GM12878 (cell line): ENCODE data around the gene NEK7.

ENCODE experiments used
- EGR1 ChIP-seq, 2 experiments: IDR thresholded peaks; 1 replicate in 1 of 2; 2 replicates in 1 of 2; pipeline ENCODE4 v1.6.1; 2011 to 2012; ENCODE audit warnings: low read depth in 2 of 2, low read length in 2 of 2, borderline replicate concordance in 1 of 2, mild to moderate bottlenecking in 1 of 2, moderate library complexity in 1 of 2
- ESRRA ChIP-seq: IDR thresholded peaks from 2 replicates; pipeline ENCODE4 v1.6.1; 2012; ENCODE audit warnings: mild to moderate bottlenecking, low read length, improper control_type of control experiment
- RAD21 ChIP-seq: IDR thresholded peaks from 2 replicates; pipeline ENCODE4 v1.6.1; 2011; ENCODE audit warnings: mild to moderate bottlenecking, low read depth, low read length, moderate library complexity; ENCODE audit not compliant: insufficient read depth
- RCOR1 ChIP-seq: conservative IDR thresholded peaks from 2 replicates; pipeline ENCODE4 v1.6.1; 2012; ENCODE audit warnings: low read depth, low read length, improper control_type of control experiment
- SP1 ChIP-seq: IDR thresholded peaks from one replicate; pipeline ENCODE4 v1.6.1; 2011; ENCODE audit warnings: low read depth, low read length
- YY1 ChIP-seq: IDR thresholded peaks from 2 replicates; pipeline ENCODE4 v1.6.1; 2011; ENCODE audit warnings: low read depth, mild to moderate bottlenecking, low read length
- ZNF384 ChIP-seq: IDR thresholded peaks from 2 replicates; pipeline ENCODE4 v1.6.1; 2012; ENCODE audit warnings: low read depth, mild to moderate bottlenecking, low read length, improper control_type of control experiment, borderline replicate concordance
- TF ChIP-seq, protein P1 (sequence below), 3 experiments: IDR thresholded peaks in 2 of 3; conservative IDR thresholded peaks in 1 of 3; 2 replicates each; pipeline ENCODE4 v1.5.1; 2011; ENCODE audit warnings: low read depth in 3 of 3, low read length in 3 of 3, mild to moderate bottlenecking in 3 of 3, control low read depth in 2 of 3, moderate library complexity in 2 of 3, inconsistent platforms in 1 of 3, mixed read lengths in 1 of 3; ENCODE audit not compliant: control insufficient read depth in 2 of 3, insufficient read depth in 1 of 3; ENCODE audit errors: extremely low read depth in 1 of 3
- TF ChIP-seq, protein P2 (sequence below): IDR thresholded peaks from 2 replicates; pipeline ENCODE4 v1.6.1; 2012; ENCODE audit warnings: low read depth, low read length, improper control_type of control experiment
- TF ChIP-seq, protein P3 (sequence below): fragments of 450-650 bp; formaldehyde crosslinking; IDR thresholded peaks from 2 replicates; pipeline ENCODE4 v1.4.0; 2020; ENCODE audit warnings: mild to moderate bottlenecking, moderate library complexity
- TF ChIP-seq, protein P4 (sequence below): IDR thresholded peaks from 2 replicates; pipeline ENCODE4 v1.6.1; 2011; ENCODE audit warnings: low read depth, low read length, improper control_type of control experiment, borderline replicate concordance
- TF ChIP-seq, protein P5 (sequence below): IDR thresholded peaks from 2 replicates; pipeline ENCODE4 v1.6.1; 2011; ENCODE audit warnings: mild to moderate bottlenecking, low read depth, low read length, moderate library complexity; ENCODE audit not compliant: insufficient replicate concordance

DNA sequence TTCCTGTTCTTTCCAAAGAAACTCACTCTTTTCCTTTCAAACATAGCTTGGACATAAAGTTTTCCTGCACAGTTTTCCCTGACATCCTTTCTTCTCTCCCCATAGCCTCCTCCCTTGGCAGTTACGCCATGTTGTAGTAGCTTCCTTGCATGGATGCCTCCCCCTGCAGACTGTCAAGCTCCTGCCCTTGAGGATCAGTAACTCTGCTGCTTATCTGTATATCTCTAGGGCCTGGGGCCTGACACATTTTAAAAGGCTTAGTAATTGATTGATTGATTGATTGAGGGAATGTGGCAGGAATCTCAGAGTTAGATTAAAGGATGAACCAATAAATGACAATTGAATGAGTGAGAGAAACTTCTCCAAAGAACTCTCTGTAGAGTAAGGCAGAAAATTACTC, 143.7 kb downstream of the NEK7 start:
- TF ChIP-seq EGR1 (IDR thresholded peaks at IDR 0.05; ENCODE audit: borderline replicate concordance in 1 of 2, low read depth in 2 of 2, low read length in 2 of 2) (no peak), SP1 (no peak), YY1 (no peak), RCOR1 (no peak), ESRRA (no peak), ZNF384 (no peak), RAD21 (no peak)
- TF ChIP-seq, protein P1, sequence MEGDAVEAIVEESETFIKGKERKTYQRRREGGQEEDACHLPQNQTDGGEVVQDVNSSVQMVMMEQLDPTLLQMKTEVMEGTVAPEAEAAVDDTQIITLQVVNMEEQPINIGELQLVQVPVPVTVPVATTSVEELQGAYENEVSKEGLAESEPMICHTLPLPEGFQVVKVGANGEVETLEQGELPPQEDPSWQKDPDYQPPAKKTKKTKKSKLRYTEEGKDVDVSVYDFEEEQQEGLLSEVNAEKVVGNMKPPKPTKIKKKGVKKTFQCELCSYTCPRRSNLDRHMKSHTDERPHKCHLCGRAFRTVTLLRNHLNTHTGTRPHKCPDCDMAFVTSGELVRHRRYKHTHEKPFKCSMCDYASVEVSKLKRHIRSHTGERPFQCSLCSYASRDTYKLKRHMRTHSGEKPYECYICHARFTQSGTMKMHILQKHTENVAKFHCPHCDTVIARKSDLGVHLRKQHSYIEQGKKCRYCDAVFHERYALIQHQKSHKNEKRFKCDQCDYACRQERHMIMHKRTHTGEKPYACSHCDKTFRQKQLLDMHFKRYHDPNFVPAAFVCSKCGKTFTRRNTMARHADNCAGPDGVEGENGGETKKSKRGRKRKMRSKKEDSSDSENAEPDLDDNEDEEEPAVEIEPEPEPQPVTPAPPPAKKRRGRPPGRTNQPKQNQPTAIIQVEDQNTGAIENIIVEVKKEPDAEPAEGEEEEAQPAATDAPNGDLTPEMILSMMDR (IDR thresholded peaks at IDR 0.05 in 2 of 3, conservative IDR thresholded peaks at IDR 0.05 in 1 of 3; ENCODE audit: control insufficient read depth in 2 of 3, extremely low read depth in 1 of 3, insufficient read depth in 1 of 3, low read depth in 3 of 3, low read length in 3 of 3) = no peak
- TF ChIP-seq, protein P2, sequence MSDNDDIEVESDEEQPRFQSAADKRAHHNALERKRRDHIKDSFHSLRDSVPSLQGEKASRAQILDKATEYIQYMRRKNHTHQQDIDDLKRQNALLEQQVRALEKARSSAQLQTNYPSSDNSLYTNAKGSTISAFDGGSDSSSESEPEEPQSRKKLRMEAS = no peak
- TF ChIP-seq, protein P3, sequence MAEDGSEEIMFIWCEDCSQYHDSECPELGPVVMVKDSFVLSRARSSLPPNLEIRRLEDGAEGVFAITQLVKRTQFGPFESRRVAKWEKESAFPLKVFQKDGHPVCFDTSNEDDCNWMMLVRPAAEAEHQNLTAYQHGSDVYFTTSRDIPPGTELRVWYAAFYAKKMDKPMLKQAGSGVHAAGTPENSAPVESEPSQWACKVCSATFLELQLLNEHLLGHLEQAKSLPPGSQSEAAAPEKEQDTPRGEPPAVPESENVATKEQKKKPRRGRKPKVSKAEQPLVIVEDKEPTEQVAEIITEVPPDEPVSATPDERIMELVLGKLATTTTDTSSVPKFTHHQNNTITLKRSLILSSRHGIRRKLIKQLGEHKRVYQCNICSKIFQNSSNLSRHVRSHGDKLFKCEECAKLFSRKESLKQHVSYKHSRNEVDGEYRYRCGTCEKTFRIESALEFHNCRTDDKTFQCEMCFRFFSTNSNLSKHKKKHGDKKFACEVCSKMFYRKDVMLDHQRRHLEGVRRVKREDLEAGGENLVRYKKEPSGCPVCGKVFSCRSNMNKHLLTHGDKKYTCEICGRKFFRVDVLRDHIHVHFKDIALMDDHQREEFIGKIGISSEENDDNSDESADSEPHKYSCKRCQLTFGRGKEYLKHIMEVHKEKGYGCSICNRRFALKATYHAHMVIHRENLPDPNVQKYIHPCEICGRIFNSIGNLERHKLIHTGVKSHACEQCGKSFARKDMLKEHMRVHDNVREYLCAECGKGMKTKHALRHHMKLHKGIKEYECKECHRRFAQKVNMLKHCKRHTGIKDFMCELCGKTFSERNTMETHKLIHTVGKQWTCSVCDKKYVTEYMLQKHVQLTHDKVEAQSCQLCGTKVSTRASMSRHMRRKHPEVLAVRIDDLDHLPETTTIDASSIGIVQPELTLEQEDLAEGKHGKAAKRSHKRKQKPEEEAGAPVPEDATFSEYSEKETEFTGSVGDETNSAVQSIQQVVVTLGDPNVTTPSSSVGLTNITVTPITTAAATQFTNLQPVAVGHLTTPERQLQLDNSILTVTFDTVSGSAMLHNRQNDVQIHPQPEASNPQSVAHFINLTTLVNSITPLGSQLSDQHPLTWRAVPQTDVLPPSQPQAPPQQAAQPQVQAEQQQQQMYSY (CRISPR knock-in tag) = no peak
- TF ChIP-seq, protein P4, sequence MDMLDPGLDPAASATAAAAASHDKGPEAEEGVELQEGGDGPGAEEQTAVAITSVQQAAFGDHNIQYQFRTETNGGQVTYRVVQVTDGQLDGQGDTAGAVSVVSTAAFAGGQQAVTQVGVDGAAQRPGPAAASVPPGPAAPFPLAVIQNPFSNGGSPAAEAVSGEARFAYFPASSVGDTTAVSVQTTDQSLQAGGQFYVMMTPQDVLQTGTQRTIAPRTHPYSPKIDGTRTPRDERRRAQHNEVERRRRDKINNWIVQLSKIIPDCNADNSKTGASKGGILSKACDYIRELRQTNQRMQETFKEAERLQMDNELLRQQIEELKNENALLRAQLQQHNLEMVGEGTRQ = no peak
- TF ChIP-seq, protein P5, sequence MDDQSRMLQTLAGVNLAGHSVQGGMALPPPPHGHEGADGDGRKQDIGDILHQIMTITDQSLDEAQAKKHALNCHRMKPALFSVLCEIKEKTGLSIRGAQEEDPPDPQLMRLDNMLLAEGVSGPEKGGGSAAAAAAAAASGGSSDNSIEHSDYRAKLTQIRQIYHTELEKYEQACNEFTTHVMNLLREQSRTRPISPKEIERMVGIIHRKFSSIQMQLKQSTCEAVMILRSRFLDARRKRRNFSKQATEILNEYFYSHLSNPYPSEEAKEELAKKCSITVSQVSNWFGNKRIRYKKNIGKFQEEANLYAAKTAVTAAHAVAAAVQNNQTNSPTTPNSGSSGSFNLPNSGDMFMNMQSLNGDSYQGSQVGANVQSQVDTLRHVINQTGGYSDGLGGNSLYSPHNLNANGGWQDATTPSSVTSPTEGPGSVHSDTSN = no peak
